ENCODE measurements around the gene NECAB3. TPM values are rescaled to one million over a fixed set of nuclear protein-coding genes. Genes with fewer than 3 reads are reported as not detected.

NECAB3 gene
- total RNA-seq, 4 donors from 2014 or later, result 12.6 to 25.9 (median 19.1) TPM

DNA sequence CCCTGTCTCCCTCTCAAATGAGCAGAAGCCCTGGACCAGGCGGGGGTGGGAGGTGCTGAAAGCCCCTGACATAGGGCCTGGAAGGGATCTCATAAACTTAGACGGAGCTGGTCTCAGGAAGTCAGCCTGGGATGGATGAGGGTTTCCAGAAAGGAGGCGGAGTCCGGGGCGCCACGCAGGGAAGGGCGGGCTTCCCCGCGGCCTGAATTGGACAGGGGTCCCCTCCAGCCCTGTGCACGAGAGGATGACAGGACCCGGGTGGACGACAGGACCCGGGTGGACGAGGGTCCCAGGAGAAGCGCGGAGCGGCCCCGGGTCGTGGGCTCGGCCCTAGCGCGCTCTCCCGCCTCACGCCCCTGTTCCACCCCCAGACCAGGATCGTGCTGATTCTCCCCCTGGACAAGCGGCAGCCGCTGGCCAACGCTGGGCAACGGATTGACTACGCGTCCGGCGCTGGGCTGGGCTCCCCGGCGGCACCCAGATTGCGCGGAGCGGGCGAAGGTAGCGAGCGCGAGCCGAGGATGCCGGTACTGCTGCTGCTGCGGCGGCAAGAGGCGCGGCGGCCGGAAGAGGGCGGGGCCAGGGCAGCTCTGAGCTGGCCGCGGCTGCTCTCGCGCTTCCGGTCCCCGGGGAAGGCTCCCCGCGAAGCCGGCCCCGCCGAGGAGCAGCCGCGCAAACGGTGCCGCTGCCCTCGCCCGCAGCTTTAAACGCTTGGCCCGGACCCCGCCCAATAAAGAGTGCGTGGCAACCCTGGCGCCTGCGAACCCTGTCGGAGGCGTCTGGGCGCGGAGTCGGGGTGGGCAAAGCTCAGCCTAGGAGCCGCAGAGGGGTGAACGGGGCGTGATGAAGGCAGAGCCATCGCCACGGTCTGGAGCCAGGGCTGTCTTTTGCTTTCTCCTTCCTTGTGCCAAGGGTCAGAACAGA, 10.8 kb downstream of the NECAB3 start:
- peak overlapping the region; percentile 51 to 83 (median 66) for H3K4me3 ChIP-seq
- 0% methylated on average over 11 of the region's 84 CpGs; no CpG with 5 or more reads in 1 of the 2 donors for WGBS, 2 donors
- H3K27ac ChIP-seq, result peak overlapping the region; percentile 87 to 95 (median 90)
- TF ChIP-seq CTCF (IDR thresholded peaks at IDR 0.05), result peak in 2 of 6 experiments; percentile 15 to 21
- peak in 3 of 4 donors; percentile 12 to 84 (median 74) for TF ChIP-seq POLR2A (IDR thresholded peaks at IDR 0.05)
- intact Hi-C loops (cut with DNase I), result no loop called here
- peaks cover 10 to 21% (median 10%) of the 10 kb centered on the region in 3 donors for H3K36me3 ChIP-seq
- no peaks in the 10 kb centered on the region for H3K27me3 ChIP-seq
- H3K9me3 ChIP-seq, result no peaks in the 10 kb centered on the region
- H3K4me1 ChIP-seq, result peaks cover 29 to 52% (median 39%) of the 10 kb centered on the region in 3 donors
- DNase-seq, result no peak

GRCh38 chr20:33662172-33662571, 12.1 kb downstream of the NECAB3 start, which contains the start of gene C20orf144:
TSS of gene C20orf144 (plus strand) at chr20:33662327. CDS start at chr20:33662346, 19 bp downstream.
- peak within 1 kb of the TSS; percentile 51 to 83 (median 66) for H3K4me3 ChIP-seq
- intact Hi-C loops (cut with DNase I), result no loop called here
- no peaks in the 10 kb centered on the region for H3K27me3 ChIP-seq
- H3K4me1 ChIP-seq, result peaks cover 20 to 40% (median 26%) of the 10 kb centered on the region in 3 donors
- WGBS, 2 donors, result 95 to 96% methylated on average over 4 to 9 of the region's 10 CpGs
- TF ChIP-seq POLR2A (IDR thresholded peaks at IDR 0.05), result no peak
- no peak for TF ChIP-seq CTCF (IDR thresholded peaks at IDR 0.05)
- peaks cover 10 to 33% (median 10%) of the 10 kb centered on the region in 3 donors for H3K36me3 ChIP-seq
- no peaks in the 10 kb centered on the region for H3K9me3 ChIP-seq
- peak within 1 kb of the TSS; percentile 87 to 95 (median 90) for H3K27ac ChIP-seq
- no peak for DNase-seq

DNA sequence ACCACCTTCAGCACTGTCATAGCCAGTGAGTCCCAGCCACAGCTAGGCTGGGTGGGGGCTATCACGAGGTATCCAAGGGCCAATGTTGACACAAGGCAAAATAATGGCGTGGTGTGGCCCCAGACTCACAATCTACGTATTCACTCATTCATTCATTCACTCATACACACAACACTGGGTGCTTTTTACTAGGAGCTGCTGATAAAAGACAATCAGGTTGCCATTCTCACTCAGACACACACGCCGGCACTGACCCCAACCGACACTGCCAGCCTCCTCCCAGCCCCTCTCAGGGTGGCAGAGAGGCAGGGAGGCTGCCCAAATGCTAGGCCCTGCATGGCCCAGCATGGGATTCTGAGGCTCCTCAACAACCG, 13.6 kb downstream of the NECAB3 start:
- no peak overlapping the region for H3K4me3 ChIP-seq
- DNase-seq, result no peak
- intact Hi-C loops (cut with DNase I), result no loop called here
- H3K9me3 ChIP-seq, result no peaks in the 10 kb centered on the region
- H3K27me3 ChIP-seq, result no peaks in the 10 kb centered on the region
- H3K36me3 ChIP-seq, result peaks cover 10 to 39% (median 10%) of the 10 kb centered on the region in 3 donors
- no peak overlapping the region for H3K27ac ChIP-seq
- TF ChIP-seq CTCF (IDR thresholded peaks at IDR 0.05), result no peak
- TF ChIP-seq POLR2A (IDR thresholded peaks at IDR 0.05), result no peak
- WGBS, 2 donors, result 89 to 92% methylated on average over 3 to 4 of the region's 7 CpGs
- peaks cover 13 to 33% (median 15%) of the 10 kb centered on the region in 3 donors for H3K4me1 ChIP-seq

DNA sequence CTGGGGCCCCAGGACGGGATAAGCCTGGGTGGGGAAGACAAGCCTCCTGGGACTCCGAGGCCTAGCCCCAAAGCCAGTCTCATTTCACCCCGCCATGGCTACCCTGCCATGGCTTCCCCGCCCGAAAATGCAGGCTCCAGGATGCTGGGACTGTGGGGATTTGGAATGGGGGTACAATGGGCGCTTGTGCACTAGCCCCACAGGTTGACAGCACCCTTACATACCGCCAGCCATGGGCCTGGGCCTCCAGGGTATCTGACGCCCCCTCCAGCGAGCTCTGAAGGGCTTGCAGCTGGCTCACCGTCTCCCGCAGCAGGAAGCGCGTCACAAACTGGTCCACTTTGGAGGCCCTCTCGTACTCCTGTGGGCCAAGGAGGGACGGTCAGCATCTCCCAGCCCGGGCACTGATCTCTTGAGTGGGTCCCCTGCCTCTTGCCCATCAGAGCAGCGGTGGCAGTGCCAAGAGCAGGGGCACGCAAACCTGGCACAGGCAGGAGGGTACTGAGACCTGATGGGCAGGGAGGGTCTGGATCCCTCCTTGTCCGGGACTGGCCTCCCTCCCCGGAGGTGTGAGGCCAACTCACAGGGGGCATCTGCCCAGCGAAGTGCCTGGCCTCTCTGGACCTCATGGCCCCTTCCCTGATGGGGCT, 14.1 kb downstream of the NECAB3 start:
- Histone ChIP-seq H3K9me3 (no peaks in the 10 kb centered on the region), H3K27me3 (no peaks in the 10 kb centered on the region), H3K36me3 (peaks cover 10 to 39% (median 10%) of the 10 kb centered on the region in 3 donors), H3K4me3 (no peak overlapping the region), H3K27ac (no peak overlapping the region), H3K4me1 (peaks cover 13 to 35% (median 15%) of the 10 kb centered on the region in 3 donors)
- WGBS, 2 donors, result 90% methylated on average over 2 of the region's 21 CpGs; no CpG with 5 or more reads in 1 of the 2 donors
- intact Hi-C loops (cut with DNase I), result no loop called here
- DNase-seq, result no peak
- no peak for TF ChIP-seq CTCF (IDR thresholded peaks at IDR 0.05)
- no peak for TF ChIP-seq POLR2A (IDR thresholded peaks at IDR 0.05)

Measured in esophagus squamous epithelium (tissue), 5 donors.